ELR (cell line): ENCODE measurements around the gene RNMT.
"Not testable (repeated sequence)": the region's sequence is repeated elsewhere in the genome, so short reads cannot be mapped to it uniquely, and the experiment has no call there.

ENCODE experiments used
- DNase-seq: peaks from one replicate; pipeline ENCODE4 v3.0.0-alpha.2; 2015; ENCODE audit warnings: low read depth

RNMT gene

DNA sequence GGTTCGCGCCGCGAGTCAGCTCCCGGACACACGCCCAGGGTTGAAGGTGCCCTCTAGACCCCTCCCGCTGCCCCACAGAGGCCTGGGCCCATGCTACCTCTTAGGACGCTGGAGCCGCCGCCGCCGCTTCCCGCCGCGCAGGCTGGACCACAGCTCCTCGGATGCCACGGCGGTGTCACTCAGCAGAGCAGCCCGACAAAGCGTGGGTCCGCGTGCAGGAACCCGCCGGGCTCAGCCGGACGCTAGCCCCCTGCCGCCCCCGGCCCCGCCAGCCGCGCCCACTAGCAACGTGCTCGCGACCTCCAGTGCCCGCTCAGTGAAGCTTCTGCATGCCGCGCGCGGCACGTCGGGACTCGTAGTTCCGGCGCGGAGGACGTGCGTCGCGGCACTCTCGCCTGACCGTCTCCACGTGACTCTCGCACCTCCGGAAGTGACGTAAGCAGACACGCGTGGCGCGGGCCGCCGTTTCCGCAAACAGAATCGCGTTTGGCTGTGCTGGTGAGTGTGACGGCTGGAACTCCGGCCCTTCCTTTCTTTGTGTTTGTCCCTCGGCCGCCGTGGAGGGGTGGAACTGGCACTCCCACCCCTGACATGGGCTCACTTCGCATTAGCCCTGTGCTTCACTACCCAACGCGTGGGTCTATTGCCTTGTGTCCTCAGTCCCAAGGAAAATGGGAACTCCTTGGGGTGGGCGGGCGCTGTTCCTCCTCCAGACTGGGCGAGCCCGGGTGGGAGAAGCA lies at the start of gene RNMT, which contains the start of gene FAM210A:
TSS of gene RNMT (plus strand) at position 442 of the 740 bp plus-strand sequence. CDS start 4,845 bp downstream, outside the sequence.
TSS of gene FAM210A (minus strand) at position 327 of the 740 bp plus-strand sequence. CDS start 44,481 bp downstream, outside the sequence.
- DNase-seq, result peak; percentile 97

DNA sequence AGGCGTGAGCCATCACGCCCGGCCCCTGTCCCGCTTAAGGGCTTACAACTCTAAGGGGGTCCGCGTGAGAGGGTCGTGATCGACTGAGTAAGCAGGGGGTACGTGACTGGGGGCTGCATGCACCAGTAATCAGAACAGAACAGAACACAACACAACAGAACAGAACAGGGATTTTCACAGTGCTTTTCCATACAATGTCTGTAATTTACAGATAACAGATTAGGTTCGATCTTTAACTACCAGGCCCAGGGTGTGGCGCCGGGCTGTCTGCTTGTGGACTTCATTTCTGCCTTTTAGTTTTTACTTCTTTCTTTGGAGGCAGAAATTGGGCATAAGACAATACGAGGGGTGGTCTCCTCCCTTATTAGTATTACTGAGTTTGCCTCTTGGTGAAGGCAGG lies 49.1 kb upstream of the RNMT start:
- DNase-seq, result not testable (repeated sequence)

DNA sequence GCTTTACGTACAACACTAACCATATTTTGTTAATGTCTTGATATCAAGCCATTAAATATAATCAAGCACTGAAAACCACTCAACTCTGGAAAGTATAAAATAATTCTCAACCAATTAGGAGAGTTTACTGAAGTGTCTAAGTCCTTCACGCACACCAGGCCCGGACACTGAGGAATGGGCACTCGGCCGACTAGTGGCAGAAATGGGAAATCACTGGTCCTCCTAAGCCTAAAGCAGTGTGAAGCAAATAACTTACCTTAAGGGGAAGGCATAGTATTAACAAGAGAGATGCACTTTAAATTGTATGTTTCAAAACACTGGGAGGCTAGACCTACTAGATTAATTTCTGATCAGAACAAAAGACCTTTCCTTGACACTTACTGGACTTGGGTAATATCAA lies 45.9 kb upstream of the RNMT start:
- DNase-seq, result no peak

DNA sequence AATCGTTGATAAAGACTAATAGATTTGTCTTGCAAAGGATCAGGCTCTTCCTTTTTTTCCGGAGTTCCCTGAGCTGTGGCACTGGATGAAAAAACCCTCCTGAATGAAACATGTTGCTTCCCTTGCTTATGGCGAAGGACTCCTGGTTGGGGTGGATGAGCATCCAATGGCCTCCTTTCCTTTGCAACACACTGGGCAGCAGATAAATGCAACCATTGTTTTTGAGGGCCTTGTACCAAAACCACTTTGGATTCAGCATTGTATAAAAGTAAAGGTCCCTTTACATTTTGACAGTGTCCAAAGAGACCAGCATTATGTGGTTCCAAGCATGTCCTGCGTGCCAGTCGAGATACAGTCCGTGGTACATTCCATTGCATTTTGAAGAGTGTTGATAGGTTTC lies 44.8 kb upstream of the RNMT start:
- DNase-seq, result no peak

DNA sequence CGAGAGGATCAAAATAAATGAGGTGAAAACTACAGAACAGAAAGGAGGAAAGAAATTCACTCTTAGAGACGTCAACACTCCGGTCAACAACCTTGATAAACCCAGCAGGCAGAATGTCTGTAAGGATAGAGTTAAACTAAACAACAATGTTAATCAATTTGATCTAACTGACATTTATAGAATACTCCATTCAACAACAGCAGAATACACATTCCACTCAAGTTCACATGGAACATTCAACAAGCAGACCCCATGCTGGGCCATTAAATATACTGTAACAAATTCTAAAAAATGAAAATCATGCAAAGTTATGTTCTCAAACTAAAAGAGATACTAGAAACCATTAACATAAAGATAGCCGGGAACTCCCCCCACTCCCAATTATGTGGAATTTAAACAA lies 41.9 kb upstream of the RNMT start:
- no peak for DNase-seq

DNA sequence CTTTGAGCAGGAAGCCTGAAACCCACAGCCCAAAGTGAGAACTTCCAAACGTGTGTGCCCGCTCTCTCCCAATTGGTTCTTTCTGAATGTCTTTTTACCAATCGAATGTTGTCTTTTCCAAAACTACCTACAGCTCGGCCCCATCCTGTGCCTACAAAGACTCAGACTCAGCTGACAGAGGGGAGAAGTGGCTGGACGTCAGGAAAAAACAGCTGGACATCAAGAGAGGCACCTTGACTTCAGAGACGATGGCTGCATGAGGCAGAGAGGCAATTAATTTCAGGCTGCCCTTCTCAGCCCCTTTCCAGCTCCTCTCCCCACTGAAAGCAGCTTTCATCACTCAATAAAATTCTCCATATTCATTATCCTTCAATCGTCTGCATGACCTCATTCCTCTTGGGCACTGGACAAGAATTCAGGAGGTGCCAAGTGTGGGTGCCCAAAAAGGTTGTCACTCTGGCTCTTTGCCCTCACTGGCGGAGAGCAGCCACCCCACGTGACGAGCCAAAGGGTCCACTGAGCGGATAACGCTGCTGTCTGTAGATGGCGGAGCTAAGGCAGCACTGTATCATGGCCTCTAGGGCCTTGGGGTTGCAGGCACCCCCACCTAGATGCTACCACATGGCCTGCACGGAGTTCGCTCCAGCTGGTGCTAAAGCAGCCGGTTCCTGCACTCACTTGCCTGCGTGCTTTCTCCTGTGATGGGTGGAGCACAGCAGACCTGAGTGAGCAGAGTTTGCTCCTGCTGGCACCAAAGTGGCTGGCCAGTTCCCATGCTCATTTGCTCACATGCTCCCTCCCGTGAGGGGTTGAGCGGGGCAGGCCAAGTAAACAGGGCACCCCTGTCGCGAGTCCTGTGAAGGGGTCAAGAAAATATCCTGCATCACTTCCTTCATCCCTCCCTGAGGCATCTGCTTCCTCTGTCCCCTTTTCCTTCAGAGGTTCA lies 38.0 kb upstream of the RNMT start:
- DNase-seq, result no peak

DNA sequence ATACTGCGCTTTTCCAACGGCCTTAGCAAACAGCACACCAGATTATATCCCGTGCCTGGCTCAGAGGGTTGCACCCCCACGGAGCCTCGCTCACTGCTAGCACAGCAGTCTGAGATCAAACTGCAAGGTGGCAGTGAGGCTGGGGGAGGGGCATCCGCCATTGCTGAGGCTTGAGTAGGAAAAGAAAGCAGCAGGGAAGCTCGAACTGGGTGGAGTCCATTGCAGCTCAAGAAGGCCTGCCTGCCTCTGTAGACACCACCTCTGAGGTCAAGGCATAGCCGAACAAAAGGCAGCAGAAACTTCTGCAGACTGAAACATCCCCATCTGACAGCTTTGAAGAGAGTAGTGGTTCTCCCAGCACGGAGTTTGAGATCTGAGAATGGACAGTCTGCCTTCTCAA lies 36.4 kb upstream of the RNMT start:
- DNase-seq, result not testable (repeated sequence)

DNA sequence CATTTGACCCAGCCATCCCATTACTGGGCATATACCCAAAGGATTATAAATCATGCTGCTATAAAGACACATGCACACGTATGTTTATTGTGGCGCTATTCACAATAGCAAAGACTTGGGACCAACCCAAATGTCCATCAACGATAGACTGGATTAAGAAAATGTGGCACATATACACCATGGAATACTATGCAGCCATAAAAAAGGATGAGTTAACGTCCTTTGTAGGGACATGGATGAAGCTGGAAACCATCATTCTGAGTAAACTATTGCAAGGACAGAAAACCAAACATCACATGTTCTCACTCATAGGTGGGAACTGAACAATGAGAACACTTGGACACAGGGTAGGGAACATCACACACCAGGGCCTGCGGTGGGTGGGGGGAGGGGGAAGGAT lies 31.1 kb upstream of the RNMT start:
- DNase-seq, result not testable (repeated sequence)

DNA sequence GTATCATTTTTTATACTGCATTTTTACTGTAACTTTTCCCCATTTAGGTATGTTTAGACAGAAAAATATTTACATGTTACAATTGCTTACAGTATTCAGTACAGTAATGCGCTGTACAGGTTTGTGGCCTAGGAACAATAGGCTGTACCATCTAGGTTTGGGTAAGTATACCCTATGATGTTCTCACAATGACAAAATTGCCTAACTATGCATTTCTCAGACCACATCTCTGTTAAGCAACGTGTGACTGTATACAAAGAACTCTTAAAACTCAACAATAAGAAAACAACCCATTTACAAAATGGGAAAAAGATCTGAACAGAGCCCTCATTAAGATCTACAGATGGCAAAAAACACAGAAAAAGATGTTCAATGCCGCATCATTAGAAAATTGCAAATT lies 29.5 kb upstream of the RNMT start:
- DNase-seq, result no peak

DNA sequence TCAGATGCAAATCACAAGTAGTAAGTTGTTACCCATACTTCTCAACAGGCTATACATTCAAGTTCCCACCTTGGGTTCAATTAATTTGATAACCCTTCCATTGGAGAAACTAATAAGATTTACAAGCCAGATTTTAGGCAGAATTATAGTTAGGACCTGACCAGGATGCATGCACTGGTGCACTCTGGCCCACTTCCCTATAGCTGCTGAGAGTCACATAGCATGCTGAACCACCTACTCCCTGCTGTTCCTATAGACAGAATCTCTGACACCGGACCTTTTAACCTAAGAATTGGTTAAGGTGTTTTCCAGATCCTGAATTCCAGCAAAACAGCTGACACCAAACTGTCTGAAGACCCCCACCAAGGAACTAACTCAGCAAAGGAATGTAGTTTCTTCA lies 26.3 kb upstream of the RNMT start:
- no peak for DNase-seq

DNA sequence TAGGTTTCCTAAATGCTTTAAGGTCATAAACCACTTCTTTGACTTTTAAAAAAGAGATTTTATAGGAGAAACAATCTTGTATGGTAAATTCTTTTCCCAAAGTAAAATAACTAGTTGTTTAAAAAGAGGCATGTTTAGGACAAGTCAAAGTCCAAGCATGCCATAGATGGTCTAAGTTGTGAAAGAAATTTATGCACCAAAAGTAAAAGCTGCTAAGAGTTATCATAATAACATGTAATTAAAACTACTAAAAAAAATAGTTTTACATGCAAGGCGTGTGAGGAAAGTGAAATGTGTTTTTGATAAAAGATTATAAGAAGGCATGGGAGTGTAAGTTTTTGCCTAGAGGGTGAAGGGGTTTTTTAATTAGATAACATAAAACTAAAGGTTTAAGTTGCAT lies 22.6 kb upstream of the RNMT start:
- DNase-seq, result peak; percentile 46

DNA sequence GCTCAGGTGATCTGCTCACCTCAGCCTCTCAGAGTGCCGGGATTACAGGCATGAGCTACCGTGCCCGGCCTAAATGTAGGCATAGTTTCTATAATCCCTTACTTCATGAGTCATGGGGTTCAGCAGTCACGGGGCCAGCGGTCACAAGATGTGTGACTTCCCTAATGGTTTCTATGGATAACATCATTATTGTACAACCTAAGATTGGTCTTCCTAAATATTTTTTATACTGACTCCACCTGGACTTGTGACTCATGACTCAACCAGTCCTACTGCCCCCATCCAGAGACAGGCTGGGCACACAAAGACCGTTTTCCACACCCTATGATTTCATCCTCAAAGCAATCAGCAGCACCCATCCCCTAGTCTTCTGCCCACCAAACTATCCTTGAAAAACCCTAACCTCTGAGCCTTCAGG lies 16.1 kb upstream of the RNMT start:
- peak; percentile 42 for DNase-seq

DNA sequence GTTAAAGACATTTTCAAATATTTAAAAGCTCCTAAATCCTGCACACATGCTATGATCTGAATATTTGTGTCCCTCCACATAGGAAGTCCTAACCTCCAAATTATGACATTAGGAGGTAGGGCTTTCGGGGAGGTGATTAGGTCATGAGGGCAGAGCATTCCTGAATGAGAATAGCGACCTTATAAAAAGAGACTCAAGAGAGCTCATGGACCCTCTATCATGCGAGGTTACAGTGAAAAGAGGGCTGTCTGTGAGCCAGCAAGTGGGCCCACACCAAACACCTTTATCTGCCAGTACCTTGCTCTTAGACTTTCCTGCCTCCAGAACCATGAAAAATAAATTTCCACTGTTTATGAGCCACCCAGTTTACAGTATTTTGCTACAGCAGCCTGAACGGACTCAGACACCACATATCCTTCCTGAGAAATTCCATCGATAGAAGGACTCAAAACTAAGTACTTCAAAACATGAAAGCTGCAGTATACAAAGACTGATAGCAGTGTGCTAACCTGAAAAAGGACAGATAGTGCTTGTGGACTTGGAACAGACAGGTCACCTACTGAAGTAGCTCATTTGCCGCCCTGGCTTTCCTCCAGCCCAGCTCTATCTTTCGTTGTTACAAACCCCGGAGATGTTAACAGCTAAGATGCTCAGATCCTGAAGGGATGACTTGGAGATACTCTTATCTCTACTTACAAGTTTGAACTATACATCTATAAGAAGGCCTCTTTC lies 13.9 kb upstream of the RNMT start:
- DNase-seq, result no peak

DNA sequence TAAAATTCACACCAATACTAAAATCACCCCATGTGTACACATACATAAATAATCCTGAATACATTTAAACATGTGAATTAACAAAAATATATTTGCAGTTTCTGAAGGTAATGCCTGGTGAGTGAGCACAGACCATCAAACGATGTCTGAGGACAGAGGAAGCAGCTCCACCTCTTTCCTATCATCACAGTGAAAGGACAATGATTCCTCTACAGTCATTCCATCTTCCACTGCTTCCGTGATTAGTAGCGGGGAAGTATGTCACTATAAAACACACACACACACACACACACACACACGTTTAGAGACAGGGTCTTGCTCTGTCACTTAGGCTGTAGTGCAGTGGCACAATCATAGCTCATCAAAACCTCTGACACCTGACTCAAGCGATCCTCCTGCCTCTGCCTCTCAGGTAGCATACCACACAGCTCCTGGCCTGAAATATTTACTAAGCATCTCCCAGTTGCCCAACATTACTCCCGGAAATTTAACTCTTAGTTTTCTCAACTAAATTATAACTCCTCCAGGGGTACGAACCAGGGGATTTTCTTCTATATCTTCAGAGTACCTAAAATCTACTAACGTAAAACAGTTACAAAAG lies 12.9 kb upstream of the RNMT start:
- no peak for DNase-seq

DNA sequence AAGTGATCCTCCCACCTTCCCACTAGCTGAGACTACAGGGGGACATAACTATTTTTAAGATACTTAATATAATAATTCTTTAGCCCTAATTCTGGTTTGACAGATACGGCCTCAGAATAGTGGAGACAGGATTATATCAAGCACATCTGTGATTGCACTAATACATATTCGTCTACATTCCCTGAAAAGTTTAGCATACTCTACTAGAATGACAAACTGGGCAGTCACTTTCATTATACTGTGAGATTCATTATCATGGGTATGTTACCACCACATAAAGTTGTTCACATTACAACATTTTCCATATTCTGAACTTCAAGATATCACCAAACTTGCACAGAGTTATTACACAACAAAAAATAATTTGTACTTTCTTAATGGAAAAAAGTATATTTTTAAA lies 11.1 kb upstream of the RNMT start:
- DNase-seq, result no peak

DNA sequence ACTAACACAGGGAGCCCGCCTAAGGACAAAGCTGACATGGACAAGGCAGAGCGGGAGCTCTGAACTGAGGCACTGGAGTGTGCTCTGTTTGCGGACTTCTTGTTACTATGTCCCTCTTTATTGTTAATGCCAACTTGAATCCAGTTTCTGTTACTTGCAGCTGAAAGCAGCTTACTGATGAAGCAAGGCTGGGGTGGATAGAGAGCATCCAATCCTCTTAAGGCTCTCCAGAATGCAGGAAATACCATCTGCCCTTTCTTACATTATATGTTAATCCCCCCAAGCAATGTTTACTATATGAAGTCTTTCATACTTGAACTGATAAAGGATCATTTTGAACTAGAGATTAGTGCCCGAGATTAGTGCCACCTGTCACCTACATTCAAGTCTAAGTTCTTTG lies 9.6 kb upstream of the RNMT start:
- no peak for DNase-seq

DNA sequence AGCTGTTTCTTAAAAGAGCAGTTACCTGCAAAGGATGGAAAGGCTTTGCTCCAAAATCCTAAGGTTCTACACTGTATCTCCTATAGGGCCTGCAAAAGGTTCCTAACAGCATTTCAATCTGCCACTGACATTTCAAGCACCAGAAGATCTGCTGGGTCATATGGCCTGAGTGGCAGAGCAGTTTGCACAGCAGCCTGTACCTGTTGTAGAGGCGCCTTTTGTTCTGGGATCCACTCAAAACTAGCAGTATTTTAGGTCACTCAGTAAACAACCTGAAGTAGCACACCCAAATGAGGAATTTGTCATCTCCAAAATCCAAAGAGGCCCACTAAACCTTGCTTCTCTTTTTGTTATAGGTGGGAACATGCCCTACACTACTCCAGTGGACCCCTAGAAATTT lies 6.3 kb upstream of the RNMT start:
- no peak for DNase-seq

DNA sequence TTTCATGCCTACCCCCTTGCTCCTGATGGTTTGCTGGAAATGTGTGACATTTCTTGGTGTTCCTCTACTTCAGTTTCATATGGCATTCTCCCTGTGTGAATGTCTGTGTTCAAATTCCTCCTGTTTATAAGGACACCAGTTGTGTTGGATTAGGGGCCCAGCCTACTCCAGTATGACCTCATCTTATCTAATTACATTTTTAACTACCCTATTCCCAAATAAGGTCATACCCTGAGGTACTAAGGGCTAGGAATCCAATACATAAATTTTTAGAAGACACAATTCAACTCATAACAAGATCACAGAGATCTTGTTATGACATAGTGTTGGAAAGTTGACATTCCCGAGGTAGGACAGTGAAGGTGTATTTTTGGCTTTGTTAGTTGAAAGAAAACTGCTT lies 5.6 kb upstream of the RNMT start:
- no peak for DNase-seq

DNA sequence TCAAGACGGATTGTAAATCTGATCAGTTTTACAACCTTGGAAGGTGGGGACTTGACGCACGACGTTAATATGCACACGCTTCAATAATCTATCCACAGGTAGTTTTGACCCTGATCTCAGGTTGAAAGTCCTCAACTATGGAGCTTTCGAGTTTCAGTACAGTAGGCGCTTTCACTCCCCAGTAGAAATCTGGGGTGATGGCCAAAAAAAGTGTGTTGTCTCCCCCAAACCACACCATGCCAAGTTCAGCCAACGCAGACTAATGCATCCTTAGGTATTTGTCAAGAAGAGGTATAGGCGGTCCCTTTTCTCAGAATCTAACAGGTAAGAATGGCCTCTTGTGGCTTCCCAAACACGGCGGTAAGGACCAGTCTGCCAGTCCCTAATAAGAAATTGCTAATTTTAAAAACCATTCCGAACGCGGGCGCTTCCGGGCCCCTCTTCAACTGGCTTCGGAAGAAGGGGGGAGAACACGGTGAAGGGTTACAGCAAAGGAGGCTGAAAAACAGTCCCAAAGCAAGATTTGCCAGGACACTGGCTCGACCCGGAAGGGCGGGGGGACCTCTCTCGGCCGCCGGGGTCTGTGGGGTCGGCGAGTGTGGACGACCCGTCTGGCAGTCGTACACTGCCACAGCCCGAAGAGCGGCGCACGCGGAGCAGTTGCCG lies 774 bp upstream of the RNMT start:
- DNase-seq, result peak; percentile 27

DNA sequence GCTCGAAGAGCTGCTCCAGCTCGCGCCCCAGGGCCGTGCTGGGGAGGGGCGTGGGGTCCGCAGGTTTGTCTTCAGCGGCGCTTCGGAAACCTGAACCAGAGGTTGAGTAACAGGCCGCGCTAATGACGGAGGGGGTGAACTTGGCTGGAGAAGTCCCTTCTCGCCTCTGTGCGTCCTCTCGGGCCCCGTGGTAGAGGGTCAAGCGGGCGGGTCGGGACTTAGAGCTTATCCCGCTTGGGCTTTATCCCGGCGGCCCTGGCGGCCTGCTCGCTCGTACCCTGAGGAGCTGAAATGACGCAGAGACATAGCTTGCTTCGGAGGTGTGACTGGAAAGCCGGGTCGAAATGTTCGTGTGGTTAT lies 479 bp downstream of the RNMT start:
- peak; percentile 73 for DNase-seq

DNA sequence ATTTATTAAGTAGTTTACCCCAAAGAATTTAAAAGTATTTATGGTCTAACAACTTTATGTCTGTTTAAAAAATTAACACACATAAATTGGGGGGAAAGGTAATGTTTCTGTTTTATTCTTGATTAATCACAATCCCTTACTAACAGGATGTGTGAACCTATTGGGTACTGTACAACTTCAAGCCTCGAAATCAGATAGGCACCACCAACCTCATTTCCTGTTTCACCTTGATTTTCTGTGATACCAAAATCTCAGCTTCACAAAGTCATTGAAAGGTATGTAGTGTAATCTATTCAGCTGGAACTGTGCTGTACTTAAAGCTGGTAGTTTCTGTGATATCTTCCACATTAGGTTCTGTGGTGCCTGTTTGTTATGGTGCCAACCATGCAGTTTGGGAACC lies 4.0 kb downstream of the RNMT start:
- DNase-seq, result no peak

DNA sequence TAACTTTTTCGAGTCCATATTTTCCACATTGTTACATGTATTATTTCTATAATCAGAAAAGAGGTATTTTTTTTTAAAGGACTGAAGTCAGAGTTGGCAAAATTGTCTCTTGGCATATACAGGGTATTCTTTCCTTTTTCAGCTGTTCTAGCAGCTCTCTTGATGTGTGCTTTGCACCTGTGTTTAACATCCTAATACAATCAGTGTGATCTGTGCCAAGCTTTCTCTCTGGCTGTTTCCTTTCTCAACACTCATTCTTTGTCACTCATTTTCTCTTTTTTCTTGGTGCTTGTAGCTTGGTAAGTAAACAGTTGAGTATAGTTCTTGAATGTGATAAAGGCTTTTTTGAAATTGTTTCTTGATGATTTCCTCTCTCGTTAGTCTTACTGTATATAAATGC lies 9.2 kb downstream of the RNMT start:
- DNase-seq, result no peak
